Measurements from ENCODE around the gene CAMKMT.

CAMKMT gene

GRCh38 chr2:44772669-44773378 lies 411.1 kb downstream of the CAMKMT start:
- DNase-seq, result no peak

- DNase-seq, result no peak
These were observed 413.2 kb downstream of the CAMKMT start for GRCh38 chr2:44774826-44775492.

- no peak for DNase-seq
These were observed 415.3 kb downstream of the CAMKMT start for GRCh38 chr2:44777036-44777435.

- DNase-seq, result no peak
These were observed 415.8 kb downstream of the CAMKMT start for GRCh38 chr2:44777537-44777936.

GRCh38 chr2:44778221-44778654 lies 416.5 kb downstream of the CAMKMT start:
- DNase-seq, result no peak

GRCh38 chr2:44778671-44779476 lies 417.1 kb downstream of the CAMKMT start:
- no peak for DNase-seq

GRCh38 chr2:44779793-44780192 lies 418.0 kb downstream of the CAMKMT start:
- DNase-seq, result no peak

GRCh38 chr2:44780406-44780805 lies 418.7 kb downstream of the CAMKMT start:
- DNase-seq, result no peak

- DNase-seq, result no peak
These were observed 423.7 kb downstream of the CAMKMT start for GRCh38 chr2:44785433-44785832.

- DNase-seq, result no peak
These were observed 424.5 kb downstream of the CAMKMT start for GRCh38 chr2:44786045-44786816.

GRCh38 chr2:44786817-44787214 lies 425.1 kb downstream of the CAMKMT start:
- DNase-seq, result no peak

- DNase-seq, result no peak
These were observed 425.9 kb downstream of the CAMKMT start for GRCh38 chr2:44787663-44788062.

GRCh38 chr2:44789446-44789845 lies 427.7 kb downstream of the CAMKMT start:
- DNase-seq, result no peak

GRCh38 chr2:44789971-44790721 lies 428.4 kb downstream of the CAMKMT start:
- no peak for DNase-seq

- DNase-seq, result no peak
These were observed 431.6 kb downstream of the CAMKMT start for GRCh38 chr2:44793322-44793870.

- no peak for DNase-seq
These were observed 435.0 kb downstream of the CAMKMT start for GRCh38 chr2:44796771-44797170.

GRCh38 chr2:44798139-44798659 lies 436.5 kb downstream of the CAMKMT start:
- no peak for DNase-seq

- no peak for DNase-seq
These were observed 437.4 kb downstream of the CAMKMT start for GRCh38 chr2:44799105-44799504.

- no peak for DNase-seq
These were observed 438.0 kb downstream of the CAMKMT start for GRCh38 chr2:44799754-44800153.

- no peak for DNase-seq
These were observed 439.6 kb downstream of the CAMKMT start for GRCh38 chr2:44801289-44801840.
